Upper lobe of left lung (tissue), 4 donors: ENCODE data around the gene LLGL1.

Experiments used
- EP300 ChIP-seq, 4 donors: sonication (generic); formaldehyde crosslinking; IDR thresholded peaks; one replicate each; pipeline ENCODE4 v1.5.1; 2017; ENCODE audit warnings: antibody characterized with exemption in 4 of 4, control low read depth in 2 of 4
- POLR2A ChIP-seq, 4 donors: fragments of 450-650 bp; IDR thresholded peaks; one replicate each; pipeline ENCODE4 v1.5.1; 2016 to 2017; ENCODE audit warnings: antibody characterized with exemption in 4 of 4, mild to moderate bottlenecking in 2 of 4
- TF ChIP-seq, protein P1 (sequence below), 6 experiments: fragments of 450-650 bp in 4 of 6; fragments of 200-600 bp in 2 of 6; sonication (generic) in 2 of 6; IDR thresholded peaks; one replicate each; pipeline ENCODE4 v1.5.1; 2016 to 2019; ENCODE audit warnings: antibody characterized with exemption in 6 of 6

GRCh38 chr17:18241229-18241871, 15.9 kb downstream of the LLGL1 start:
- TF ChIP-seq, protein P1, sequence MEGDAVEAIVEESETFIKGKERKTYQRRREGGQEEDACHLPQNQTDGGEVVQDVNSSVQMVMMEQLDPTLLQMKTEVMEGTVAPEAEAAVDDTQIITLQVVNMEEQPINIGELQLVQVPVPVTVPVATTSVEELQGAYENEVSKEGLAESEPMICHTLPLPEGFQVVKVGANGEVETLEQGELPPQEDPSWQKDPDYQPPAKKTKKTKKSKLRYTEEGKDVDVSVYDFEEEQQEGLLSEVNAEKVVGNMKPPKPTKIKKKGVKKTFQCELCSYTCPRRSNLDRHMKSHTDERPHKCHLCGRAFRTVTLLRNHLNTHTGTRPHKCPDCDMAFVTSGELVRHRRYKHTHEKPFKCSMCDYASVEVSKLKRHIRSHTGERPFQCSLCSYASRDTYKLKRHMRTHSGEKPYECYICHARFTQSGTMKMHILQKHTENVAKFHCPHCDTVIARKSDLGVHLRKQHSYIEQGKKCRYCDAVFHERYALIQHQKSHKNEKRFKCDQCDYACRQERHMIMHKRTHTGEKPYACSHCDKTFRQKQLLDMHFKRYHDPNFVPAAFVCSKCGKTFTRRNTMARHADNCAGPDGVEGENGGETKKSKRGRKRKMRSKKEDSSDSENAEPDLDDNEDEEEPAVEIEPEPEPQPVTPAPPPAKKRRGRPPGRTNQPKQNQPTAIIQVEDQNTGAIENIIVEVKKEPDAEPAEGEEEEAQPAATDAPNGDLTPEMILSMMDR (IDR thresholded peaks at IDR 0.05) = no peak
- no peak for TF ChIP-seq POLR2A (IDR thresholded peaks at IDR 0.05)
- TF ChIP-seq EP300 (IDR thresholded peaks at IDR 0.05) = no peak
